ENCODE measurements around the gene APLF.
"Not testable (repeated sequence)": the region's sequence is repeated elsewhere in the genome, so short reads cannot be mapped to it uniquely, and the experiment has no call there.

- not testable (repeated sequence) for TF ChIP-seq POLR2A (IDR thresholded peaks at IDR 0.05; ENCODE audit: low read length); GATA1 (IDR thresholded peaks at IDR 0.05; ENCODE audit: low read depth, low read length)
These were observed 21.2 kb downstream of the APLF start for GRCh38 chr2:68488605-68489004.

Data from erythroblast (primary cell).